Prostate gland (tissue), 2 donors: ENCODE measurements around the gene USP10. TPM values are rescaled to one million over a fixed set of nuclear protein-coding genes. Genes with fewer than 3 reads are reported as not detected.

Experiments used
- DNase-seq: peaks from one replicate; pipeline ENCODE4 v3.0.0-alpha.2; 2019; ENCODE audit warnings: low spot score
- H3K27ac ChIP-seq, 2 donors: fragments of 200-600 bp; sonication (generic); 2 replicates each; pipeline ENCODE4 v1.5.1; 2017 to 2019
- H3K27me3 ChIP-seq: fragments of 200-600 bp; sonication (generic); replicated peaks from 2 replicates; pipeline ENCODE4 v1.5.1; 2019; ENCODE audit not compliant: insufficient read depth
- H3K36me3 ChIP-seq, 2 donors: fragments of 200-600 bp; sonication (generic); 1 replicate in 1 of 2; 2 replicates in 1 of 2; pipeline versions ENCODE4 v1.5.1 to v1.8.1; 2017 to 2019
- H3K4me1 ChIP-seq: fragments of 200-600 bp; sonication (generic); replicated peaks from 2 replicates; pipeline ENCODE4 v1.5.1; 2019
- H3K4me3 ChIP-seq, 2 donors: fragments of 200-600 bp; sonication (generic); 2 replicates each; pipeline ENCODE4 v1.5.1; 2017 to 2019
- H3K9me3 ChIP-seq: fragments of 200-600 bp; sonication (generic); 2 replicates; pipeline ENCODE4 v1.5.1; 2017
- CTCF ChIP-seq, 4 experiments: fragments of 200-600 bp in 2 of 4; fragments of 450-650 bp in 2 of 4; sonication (generic) in 2 of 4; IDR thresholded peaks; 1 replicate in 3 of 4; 2 replicates in 1 of 4; pipeline ENCODE4 v1.5.1; 2016 to 2019; ENCODE audit warnings: antibody characterized with exemption in 4 of 4, mild to moderate bottlenecking in 2 of 4, moderate library complexity in 2 of 4
- POLR2A ChIP-seq: fragments of 450-650 bp; IDR thresholded peaks from one replicate; pipeline ENCODE4 v1.6.1; 2016; ENCODE audit warnings: antibody characterized with exemption, mild to moderate bottlenecking
- POLR2AphosphoS5 ChIP-seq: sonication (generic); formaldehyde crosslinking; IDR thresholded peaks from one replicate; pipeline ENCODE4 v1.6.1; 2017; ENCODE audit warnings: antibody characterized with exemption
- WGBS: methylation state at CpG from one replicate; pipeline ENCODE4 v1.1.5; 2018; 5-methylcytosine and 5-hydroxymethylcytosine counted together
- intact Hi-C: fragments of 100-400 bp; cut with DNase I; formaldehyde crosslinking; loops from one replicate; pipeline ENCODE4 v1.14.2; 2022
- total RNA-seq, 2 donors: library from RNA; depleted of rRNA; stranded (reverse); fragments of >200 nt; gene quantifications; one replicate each; pipeline ENCODE4 v1.1.0, GENCODE V29; 2016

Gene USP10
- total RNA-seq, 2 donors from 2014 or later = 57.4 to 95.7 TPM

GRCh38 chr16:84820305-84820684 is 120.5 kb downstream of the USP10 start:
- peak overlapping the region; percentile 48 to 49 for H3K4me3 ChIP-seq
- no peaks in the 10 kb centered on the region for H3K9me3 ChIP-seq
- 23% methylated on average over 8 of the region's 8 CpGs for WGBS
- H3K27ac ChIP-seq = peak overlapping the region; percentile 85
- intact Hi-C loops = loop anchor here (5.0 to 10.0 kb wide), 2 partner anchors 92 to 515 kb away; no protein-coding TSS in a partner anchor
- no peaks in the 10 kb centered on the region for H3K27me3 ChIP-seq
- no peak for DNase-seq
- TF ChIP-seq POLR2AphosphoS5 (no peak), POLR2A (no peak), CTCF (IDR thresholded peaks at IDR 0.05) (no peak)
- H3K4me1 ChIP-seq = peaks cover 3% of the 10 kb centered on the region
- no peaks in the 10 kb centered on the region for H3K36me3 ChIP-seq

GRCh38 chr16:84820771-84821170 is 121.0 kb downstream of the USP10 start:
- H3K4me1 ChIP-seq = peaks cover 3% of the 10 kb centered on the region
- H3K27me3 ChIP-seq = no peaks in the 10 kb centered on the region
- H3K36me3 ChIP-seq = no peaks in the 10 kb centered on the region
- no peak for TF ChIP-seq POLR2A
- no peak for TF ChIP-seq POLR2AphosphoS5
- no peak for TF ChIP-seq CTCF (IDR thresholded peaks at IDR 0.05)
- intact Hi-C loops = loop anchor here (5.0 to 10.0 kb wide), 2 partner anchors 92 to 516 kb away; no protein-coding TSS in a partner anchor
- 66% methylated on average over 12 of the region's 12 CpGs for WGBS
- H3K9me3 ChIP-seq = no peaks in the 10 kb centered on the region
- H3K4me3 ChIP-seq = peak overlapping the region; percentile 48 to 49
- H3K27ac ChIP-seq = peak overlapping the region; percentile 85
- no peak for DNase-seq

GRCh38 chr16:84821179-84821578 is 121.4 kb downstream of the USP10 start:
- no peak for DNase-seq
- peak overlapping the region; percentile 85 for H3K27ac ChIP-seq

GRCh38 chr16:84821728-84822689 is 122.2 kb downstream of the USP10 start:
- no peaks in the 10 kb centered on the region for H3K36me3 ChIP-seq
- H3K4me3 ChIP-seq = peak overlapping the region; percentile 48 to 49
- WGBS = 55% methylated on average over 13 of the region's 13 CpGs
- peaks cover 6% of the 10 kb centered on the region for H3K4me1 ChIP-seq
- intact Hi-C loops = loop anchor here (5.0 to 10.0 kb wide), 2 partner anchors 90 to 517 kb away; no protein-coding TSS in a partner anchor
- TF ChIP-seq POLR2A = no peak
- TF ChIP-seq POLR2AphosphoS5 = no peak
- no peak for TF ChIP-seq CTCF (IDR thresholded peaks at IDR 0.05)
- no peaks in the 10 kb centered on the region for H3K27me3 ChIP-seq
- peak overlapping the region; percentile 85 for H3K27ac ChIP-seq
- H3K9me3 ChIP-seq = no peaks in the 10 kb centered on the region
- no peak for DNase-seq

More at GRCh38 chr16:84821179-84821578, 121.4 kb downstream of the USP10 start:
- peak overlapping the region; percentile 48 to 49 for H3K4me3 ChIP-seq
- intact Hi-C loops = loop anchor here (5.0 to 10.0 kb wide), 2 partner anchors 91 to 516 kb away; no protein-coding TSS in a partner anchor
- H3K4me1 ChIP-seq = peaks cover 3% of the 10 kb centered on the region
- no peaks in the 10 kb centered on the region for H3K9me3 ChIP-seq
- no peak for TF ChIP-seq POLR2AphosphoS5
- TF ChIP-seq POLR2A = no peak
- no peak for TF ChIP-seq CTCF (IDR thresholded peaks at IDR 0.05)
- WGBS = 62% methylated on average over 9 of the region's 9 CpGs
- no peaks in the 10 kb centered on the region for H3K36me3 ChIP-seq
- H3K27me3 ChIP-seq = no peaks in the 10 kb centered on the region
